Thyroid gland (tissue), 4 donors: ENCODE results near the gene TBC1D2.

Source experiments
- CTCF ChIP-seq, 6 experiments: fragments of 200-600 bp in 3 of 6; fragments of 450-650 bp in 3 of 6; sonication (generic) in 3 of 6; IDR thresholded peaks; one replicate each; pipeline ENCODE4 v1.5.1; 2016 to 2019; ENCODE audit warnings: antibody characterized with exemption in 6 of 6, mild to moderate bottlenecking in 2 of 6, inconsistent platforms in 1 of 6, moderate library complexity in 1 of 6
- POLR2A ChIP-seq, 2 donors: fragments of 450-650 bp; IDR thresholded peaks; one replicate each; pipeline ENCODE4 v1.6.1; 2017; ENCODE audit warnings: antibody characterized with exemption in 2 of 2, mild to moderate bottlenecking in 2 of 2, moderate library complexity in 1 of 2

GRCh38 chr9:98185021-98185567, 70.4 kb downstream of the TBC1D2 start:
- TF ChIP-seq CTCF (IDR thresholded peaks at IDR 0.05) (no peak), POLR2A (IDR thresholded peaks at IDR 0.05) (no peak)
